Kidney epithelial cell (primary cell): ENCODE results near the gene ATP8A2. TPM values are rescaled to one million over a fixed set of nuclear protein-coding genes. Genes with fewer than 3 reads are reported as not detected.
A peak's percentile ranks its signal among the peaks of the same experiment; 100 is the strongest.

Experiments used
- DNase-seq: peaks from one replicate; pipeline ENCODE4 v3.0.0-alpha.2; 2010; ENCODE audit warnings: low read depth
- H3K27me3 ChIP-seq: 2 replicates; pipeline ENCODE4 v1.6.0; 2011; ENCODE audit warnings: low read length; ENCODE audit not compliant: control insufficient read depth, insufficient read depth
- H3K36me3 ChIP-seq: 2 replicates; pipeline ENCODE4 v1.5.1; 2011; ENCODE audit warnings: low read length; ENCODE audit not compliant: control insufficient read depth, insufficient read depth
- H3K4me3 ChIP-seq: 2 replicates; pipeline ENCODE4 v1.5.1; 2011; ENCODE audit warnings: low read depth, mild to moderate bottlenecking, control low read depth, low read length
- CTCF ChIP-seq: IDR thresholded peaks from 2 replicates; pipeline ENCODE4 v1.5.1; 2011; ENCODE audit warnings: mild to moderate bottlenecking, moderate library complexity, low read length, control low read depth, inconsistent platforms; ENCODE audit not compliant: insufficient read depth, poor library complexity, severe bottlenecking
- total RNA-seq: library from RNA; depleted of rRNA; stranded (reverse); fragments of >200 nt; gene quantifications from 2 replicates; pipeline ENCODE4 v1.2.3, GENCODE V29; 2015

Gene ATP8A2
- total RNA-seq, 1 donor from 2014 or later, result 3.8 TPM

- no peak for TF ChIP-seq CTCF
- no peak for DNase-seq
- Histone ChIP-seq H3K4me3 (no peak overlapping the region), H3K36me3 (no peaks in the 10 kb centered on the region), H3K27me3 (no peaks in the 10 kb centered on the region)
These were observed 534.5 kb downstream of the ATP8A2 start for GRCh38 chr13:25906191-25906661.

GRCh38 chr13:25908366-25908765 lies 536.6 kb downstream of the ATP8A2 start:
- peak; percentile 57 for DNase-seq
- no peaks in the 10 kb centered on the region for H3K27me3 ChIP-seq
- no peak overlapping the region for H3K4me3 ChIP-seq
- no peaks in the 10 kb centered on the region for H3K36me3 ChIP-seq
- TF ChIP-seq CTCF, result no peak

- H3K27me3 ChIP-seq, result no peaks in the 10 kb centered on the region
These were observed 538.5 kb downstream of the ATP8A2 start for GRCh38 chr13:25910243-25910642.

GRCh38 chr13:25910991-25911419 lies 539.2 kb downstream of the ATP8A2 start:
- Histone ChIP-seq H3K36me3 (no peaks in the 10 kb centered on the region), H3K4me3 (no peak overlapping the region), H3K27me3 (no peaks in the 10 kb centered on the region)
- no peak for DNase-seq
- no peak for TF ChIP-seq CTCF

More at GRCh38 chr13:25910243-25910642, 538.5 kb downstream of the ATP8A2 start:
- Histone ChIP-seq H3K36me3 (no peaks in the 10 kb centered on the region), H3K4me3 (no peak overlapping the region)
- no peak for DNase-seq
- TF ChIP-seq CTCF, result no peak

GRCh38 chr13:25912961-25913360 lies 541.2 kb downstream of the ATP8A2 start:
- Histone ChIP-seq H3K4me3 (no peak overlapping the region), H3K27me3 (no peaks in the 10 kb centered on the region), H3K36me3 (no peaks in the 10 kb centered on the region)
- no peak for TF ChIP-seq CTCF
- DNase-seq, result no peak

GRCh38 chr13:25915840-25916518 lies 544.2 kb downstream of the ATP8A2 start:
- no peak for DNase-seq
- no peak overlapping the region for H3K4me3 ChIP-seq
- H3K36me3 ChIP-seq, result no peaks in the 10 kb centered on the region
- no peak for TF ChIP-seq CTCF
- no peaks in the 10 kb centered on the region for H3K27me3 ChIP-seq
